H9 (cell line): ENCODE measurements around the gene APP. TPM values are rescaled to one million over a fixed set of nuclear protein-coding genes. Genes with fewer than 3 reads are reported as not detected.

Source experiments
- DNase-seq: peaks from one replicate; pipeline ENCODE4 v3.0.0-alpha.2; 2017
- H2AFZ ChIP-seq: one replicate; pipeline ENCODE4 v1.6.1; 2013; ENCODE audit warnings: mild to moderate bottlenecking, low read length, control low read depth, moderate library complexity
- H2AK5ac ChIP-seq: 2 replicates; pipeline ENCODE4 v1.6.1; 2013; ENCODE audit warnings: low read length, control low read depth, mixed read lengths; ENCODE audit not compliant: insufficient read length
- H2BK120ac ChIP-seq: one replicate; pipeline ENCODE4 v1.6.1; 2013; ENCODE audit warnings: low read depth, mild to moderate bottlenecking, low read length, control low read depth, inconsistent platforms; ENCODE audit not compliant: poor library complexity, severe bottlenecking
- H2BK12ac ChIP-seq: 2 replicates; pipeline ENCODE4 v1.6.1; 2013; ENCODE audit warnings: low read length, control low read depth, mixed read lengths, low read depth; ENCODE audit not compliant: insufficient read length
- H2BK15ac ChIP-seq: 2 replicates; pipeline ENCODE4 v1.6.1; 2013; ENCODE audit warnings: low read depth, low read length, control low read depth
- H2BK20ac ChIP-seq: one replicate; pipeline ENCODE4 v1.6.1; 2013; ENCODE audit warnings: low read depth, mild to moderate bottlenecking, low read length, control low read depth, inconsistent platforms; ENCODE audit not compliant: poor library complexity, severe bottlenecking
- H2BK5ac ChIP-seq: 2 replicates; pipeline ENCODE4 v1.6.1; 2013; ENCODE audit warnings: low read length, control low read depth, mixed read lengths; ENCODE audit not compliant: insufficient read length
- H3K14ac ChIP-seq: 2 replicates; pipeline ENCODE4 v1.6.1; 2013; ENCODE audit warnings: low read length, control low read depth; ENCODE audit not compliant: insufficient read depth
- H3K18ac ChIP-seq: 2 replicates; pipeline ENCODE4 v1.6.1; 2013; ENCODE audit warnings: low read depth, mild to moderate bottlenecking, mixed read lengths, low read length, control low read depth; ENCODE audit not compliant: insufficient read length
- H3K23ac ChIP-seq: 2 replicates; pipeline ENCODE4 v1.6.1; 2013; ENCODE audit warnings: low read length, control low read depth, mixed read lengths, low read depth; ENCODE audit not compliant: insufficient read length
- H3K23me2 ChIP-seq: 2 replicates; pipeline ENCODE4 v1.6.1; 2013; ENCODE audit warnings: low read depth, mild to moderate bottlenecking, mixed read lengths, low read length, control low read depth; ENCODE audit not compliant: insufficient read length, poor library complexity, severe bottlenecking
- H3K27ac ChIP-seq: 2 replicates; pipeline ENCODE4 v1.5.1; 2013; ENCODE audit warnings: low read length, control low read depth, mixed read lengths, low read depth; ENCODE audit not compliant: insufficient read length
- H3K27me3 ChIP-seq: 2 replicates; pipeline ENCODE4 v1.6.1; 2013; ENCODE audit warnings: low read length, control low read depth, inconsistent platforms; ENCODE audit not compliant: insufficient read depth
- H3K4ac ChIP-seq: 2 replicates; pipeline ENCODE4 v1.6.1; 2013; ENCODE audit warnings: low read depth, mild to moderate bottlenecking, control low read depth, inconsistent platforms, low read length, moderate library complexity
- H3K4me1 ChIP-seq: 2 replicates; pipeline ENCODE4 v1.6.1; 2013; ENCODE audit warnings: low read length, control low read depth, inconsistent platforms; ENCODE audit not compliant: insufficient read depth
- H3K4me2 ChIP-seq: 2 replicates; pipeline ENCODE4 v1.6.1; 2013; ENCODE audit warnings: low read length, control low read depth, mixed read lengths; ENCODE audit not compliant: insufficient read length, insufficient read depth
- H3K56ac ChIP-seq: 2 replicates; pipeline ENCODE4 v1.6.1; 2013; ENCODE audit warnings: low read depth, mild to moderate bottlenecking, mixed read lengths, low read length, control low read depth; ENCODE audit not compliant: insufficient read length
- H3K79me1 ChIP-seq: 2 replicates; pipeline ENCODE4 v1.6.1; 2013; ENCODE audit warnings: low read depth, mild to moderate bottlenecking, moderate library complexity, low read length, control low read depth, inconsistent platforms; ENCODE audit not compliant: insufficient read depth, poor library complexity, severe bottlenecking
- H3K79me2 ChIP-seq: 2 replicates; pipeline ENCODE4 v1.6.1; 2013; ENCODE audit warnings: low read length, control low read depth, inconsistent platforms; ENCODE audit not compliant: insufficient read depth
- H3K9ac ChIP-seq: 2 replicates; pipeline ENCODE4 v1.6.1; 2013; ENCODE audit warnings: low read length, control low read depth, mixed read lengths; ENCODE audit not compliant: insufficient read length; ENCODE audit errors: extremely low read depth
- H3K9me3 ChIP-seq: one replicate; pipeline ENCODE4 v1.6.1; 2013; ENCODE audit warnings: low read depth, low read length, inconsistent platforms; ENCODE audit not compliant: control insufficient read depth
- H3T11ph ChIP-seq: one replicate; pipeline ENCODE4 v1.6.1; 2013; ENCODE audit warnings: mild to moderate bottlenecking, low read length, control low read depth, inconsistent platforms
- H4K20me1 ChIP-seq: one replicate; pipeline ENCODE4 v1.6.1; 2013; ENCODE audit not compliant: control insufficient read depth, insufficient read length, insufficient read depth
- H4K5ac ChIP-seq: 2 replicates; pipeline ENCODE4 v1.6.1; 2013; ENCODE audit warnings: low read depth, mild to moderate bottlenecking, mixed read lengths, low read length, control low read depth; ENCODE audit not compliant: insufficient read length
- H4K8ac ChIP-seq: replicated peaks from 2 replicates; pipeline ENCODE4 v1.6.1; 2013; ENCODE audit warnings: low read length, control low read depth, mixed read lengths, low read depth; ENCODE audit not compliant: insufficient read length
- H4K91ac ChIP-seq: 2 replicates; pipeline ENCODE4 v1.6.1; 2013; ENCODE audit warnings: low read depth, mild to moderate bottlenecking, moderate library complexity, mixed read lengths, low read length, control low read depth; ENCODE audit not compliant: insufficient read length
- H3K27ac Mint-ChIP-seq, 3 experiments: 2 replicates in 2 of 3; 3 replicates in 1 of 3; pipeline ENCODE4 v1.8.0; 2020 to 2021; ENCODE audit warnings: mixed read lengths in 3 of 3, mild to moderate bottlenecking in 1 of 3, moderate library complexity in 1 of 3
- H3K27me3 Mint-ChIP-seq: 2 replicates; pipeline ENCODE4 v1.8.0; 2021; ENCODE audit warnings: low read depth, mild to moderate bottlenecking, moderate library complexity, mixed read lengths
- H3K36me3 Mint-ChIP-seq, 3 experiments: 2 replicates in 2 of 3; 3 replicates in 1 of 3; pipeline ENCODE4 v1.8.0; 2020 to 2021; ENCODE audit warnings: low read depth in 3 of 3, mixed read lengths in 3 of 3; ENCODE audit not compliant: insufficient read depth in 1 of 3
- H3K4me1 Mint-ChIP-seq, 2 experiments: 2 replicates each; pipeline ENCODE4 v1.8.0; 2020; ENCODE audit warnings: mixed read lengths in 2 of 2
- H3K4me3 Mint-ChIP-seq, 2 experiments: 2 replicates in 1 of 2; 3 replicates in 1 of 2; pipeline ENCODE4 v1.8.0; 2020 to 2021; ENCODE audit warnings: mild to moderate bottlenecking in 2 of 2, mixed read lengths in 2 of 2, moderate library complexity in 1 of 2
- H3K9me3 Mint-ChIP-seq, 2 experiments: 2 replicates in 1 of 2; 3 replicates in 1 of 2; pipeline ENCODE4 v1.8.0; 2020; ENCODE audit warnings: mild to moderate bottlenecking in 2 of 2, mixed read lengths in 2 of 2, moderate library complexity in 1 of 2
- CTCF ChIP-seq: fragments of 200-600 bp; sonication (generic); conservative IDR thresholded peaks from 3 replicates; pipeline ENCODE4 v1.8.0; 2021; ENCODE audit warnings: antibody characterized with exemption, mild to moderate bottlenecking
- WGBS: extraction: QIAGEN DNeasy Blood & Tissue Kit; methylation state at CpG from one replicate; pipeline ENCODE4 v1.1.7; 2013; ENCODE audit warnings: missing lambda C conversion rate, low lambda C conversion rate, mixed read lengths; ENCODE audit not compliant: insufficient read length; ENCODE audit errors: extremely low coverage; 5-methylcytosine and 5-hydroxymethylcytosine counted together
- total RNA-seq: library from RNA; stranded (reverse); gene quantifications from 2 replicates; pipeline ENCODE4 v1.2.1, GENCODE V29; 2021

APP gene
- total RNA-seq, 1 experiment from 2014 or later, result 380 TPM

GRCh38 chr21:25925936-25926335, 244.6 kb downstream of the APP start:
- DNase-seq, result no peak
- Histone ChIP-seq H3K9me3 (no peaks in the 10 kb centered on the region), H3K27ac (no peak overlapping the region), H3K18ac (no peak overlapping the region), H3K23me2 (no peaks in the 10 kb centered on the region), H3K4ac (no peak overlapping the region), H4K91ac (no peak overlapping the region), H2BK5ac (no peak overlapping the region), H3K27me3 (no peaks in the 10 kb centered on the region), H4K8ac (no peak overlapping the region), H4K5ac (no peak overlapping the region), H4K20me1 (no peaks in the 10 kb centered on the region), H3K9ac (no peak overlapping the region), H2BK15ac (no peak overlapping the region), H2BK120ac (no peak overlapping the region), H3K14ac (no peak overlapping the region), H3K4me2 (no peak overlapping the region), H3K56ac (no peak overlapping the region), H3T11ph (no peak overlapping the region), H3K79me1 (no peaks in the 10 kb centered on the region), H3K79me2 (peaks cover 7% of the 10 kb centered on the region), H2BK20ac (no peak overlapping the region), H3K23ac (no peak overlapping the region), H3K4me1 (no peaks in the 10 kb centered on the region), H2AFZ (no peak overlapping the region), H2AK5ac (no peak overlapping the region), H2BK12ac (no peak overlapping the region)
- H3K27me3 Mint-ChIP-seq, result no peaks in the 10 kb centered on the region
- no CpG with 5 or more reads among the region's 2 CpGs for WGBS
- H3K27ac Mint-ChIP-seq, result peak overlapping the region in 2 of 3 experiments; percentile 58 to 87; a peak in 3 of 7 replicates
- peaks cover 0 to 6% of the 10 kb centered on the region in 2 experiments; a peak in 4 of 5 replicates for H3K9me3 Mint-ChIP-seq
- H3K4me1 Mint-ChIP-seq, result peaks cover 9 to 10% of the 10 kb centered on the region in 2 experiments
- peaks cover 28 to 30% (median 29%) of the 10 kb centered on the region in 3 experiments for H3K36me3 Mint-ChIP-seq
- no peak overlapping the region for H3K4me3 Mint-ChIP-seq
- TF ChIP-seq CTCF, result no peak
